Fibroblast of the aortic adventitia (primary cell): ENCODE data around the gene ZFP69B. TPM values are rescaled to one million over a fixed set of nuclear protein-coding genes. Genes with fewer than 3 reads are reported as not detected.

Source experiments
- DNase-seq: peaks from one replicate; pipeline ENCODE4 v3.0.0-alpha.2; 2010; ENCODE audit warnings: low read depth
- H3K4me3 ChIP-seq: 2 replicates; pipeline ENCODE4 v1.5.1; 2011; ENCODE audit warnings: low read depth, mild to moderate bottlenecking, control low read depth, low read length, moderate library complexity
- CTCF ChIP-seq: IDR thresholded peaks from 2 replicates; pipeline ENCODE4 v1.5.1; 2011; ENCODE audit warnings: mild to moderate bottlenecking, low read length, control low read depth, inconsistent platforms; ENCODE audit not compliant: insufficient read depth
- total RNA-seq: library from RNA; depleted of rRNA; stranded (reverse); fragments of >200 nt; gene quantifications from 2 replicates; pipeline ENCODE4 v1.2.3, GENCODE V29; 2012; ENCODE audit warnings: low replicate concordance

The ZFP69B gene
- total RNA-seq, 1 donor = 6.1 TPM

DNA sequence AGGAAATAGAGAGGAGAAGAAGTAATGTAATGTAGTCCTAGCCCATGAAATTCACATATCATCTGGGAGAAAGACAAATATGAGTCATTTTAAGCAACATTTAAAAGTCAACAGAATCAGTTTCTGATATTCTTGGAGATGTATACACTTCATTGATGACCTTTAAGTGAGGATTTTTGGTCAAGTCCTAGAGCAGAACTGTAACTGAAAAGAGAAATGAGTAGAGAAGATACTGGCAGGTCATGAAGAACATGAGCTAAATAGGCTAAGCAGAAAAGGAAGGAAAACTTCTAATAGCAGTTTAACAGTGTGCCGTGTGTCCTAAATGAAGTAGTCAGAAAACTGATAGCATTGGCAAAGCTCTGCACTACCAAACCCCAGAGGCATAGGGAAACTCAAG lies 4.6 kb downstream of the ZFP69B start:
- H3K4me3 ChIP-seq = no peak overlapping the region
- no peak for DNase-seq
- no peak for TF ChIP-seq CTCF

DNA sequence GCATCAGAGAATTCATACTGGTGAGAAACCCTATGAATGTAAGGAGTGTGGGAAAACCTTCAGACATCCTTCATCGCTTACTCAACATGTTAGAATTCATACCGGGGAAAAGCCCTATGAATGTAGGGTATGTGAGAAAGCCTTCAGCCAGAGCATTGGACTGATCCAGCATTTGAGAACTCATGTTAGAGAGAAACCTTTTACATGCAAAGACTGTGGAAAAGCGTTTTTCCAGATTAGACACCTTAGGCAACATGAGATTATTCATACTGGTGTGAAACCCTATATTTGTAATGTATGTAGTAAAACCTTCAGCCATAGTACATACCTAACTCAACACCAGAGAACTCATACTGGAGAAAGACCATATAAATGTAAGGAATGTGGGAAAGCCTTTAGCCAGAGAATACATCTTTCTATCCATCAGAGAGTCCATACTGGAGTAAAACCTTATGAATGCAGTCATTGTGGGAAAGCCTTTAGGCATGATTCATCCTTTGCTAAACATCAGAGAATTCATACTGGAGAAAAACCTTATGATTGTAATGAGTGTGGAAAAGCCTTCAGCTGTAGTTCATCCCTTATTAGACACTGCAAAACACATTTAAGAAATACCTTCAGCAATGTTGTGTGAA lies 12.8 kb downstream of the ZFP69B start:
- H3K4me3 ChIP-seq = no peak overlapping the region
- no peak for TF ChIP-seq CTCF
- DNase-seq = peak; percentile 9

DNA sequence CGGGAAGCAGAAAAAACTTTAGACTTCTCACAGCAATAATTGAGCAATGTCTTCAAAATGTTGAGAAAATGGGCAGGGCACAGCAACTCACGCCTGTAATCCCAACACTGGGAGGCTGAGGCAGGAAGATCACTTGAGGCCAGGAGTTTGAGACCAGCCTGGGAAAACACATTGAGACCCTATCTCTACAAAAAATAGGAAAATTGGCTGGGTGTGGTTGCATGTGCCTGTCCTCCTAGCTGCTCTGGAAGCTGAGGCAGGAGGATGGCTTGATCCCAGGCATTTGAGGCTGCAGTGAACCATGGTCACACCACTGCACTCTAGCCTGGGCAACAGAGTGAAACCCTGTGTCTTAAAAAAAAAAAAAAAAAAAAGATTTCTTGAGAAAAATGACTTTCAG lies 19.1 kb downstream of the ZFP69B start:
- no peak for DNase-seq
- H3K4me3 ChIP-seq = no peak overlapping the region

DNA sequence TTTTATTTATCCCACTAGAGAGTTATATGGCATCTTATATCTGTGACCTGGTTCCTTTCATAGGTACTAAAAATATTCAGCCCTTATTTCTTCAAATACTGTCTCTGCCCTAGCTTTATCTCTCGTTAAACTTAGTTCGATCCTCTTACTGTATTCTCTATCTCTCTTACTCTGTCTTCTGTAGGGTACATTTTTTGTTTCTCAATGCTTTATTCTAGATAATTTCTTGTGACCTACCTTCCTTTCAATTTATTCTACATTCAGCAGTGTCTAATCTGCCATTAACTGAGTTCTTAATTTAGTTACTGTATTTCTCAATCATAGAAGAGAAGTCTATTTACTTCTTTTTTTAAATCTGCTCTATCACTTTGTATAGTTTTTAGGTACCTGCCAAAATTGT lies 25.0 kb downstream of the ZFP69B start:
- no peak for TF ChIP-seq CTCF
- no peak for DNase-seq
- H3K4me3 ChIP-seq = no peak overlapping the region

More for the DNA sequence above, 19.1 kb downstream of the ZFP69B start:
- TF ChIP-seq CTCF = no peak

- peak within 1 kb of the TSS; percentile 78 for H3K4me3 ChIP-seq
- TF ChIP-seq CTCF = no peak
- peak; percentile 45 for DNase-seq
Measured at GRCh38 chr1:40476924-40477677, 26.8 kb downstream of the ZFP69B start, which contains the start of gene ZFP69. ZFP69 (plus strand) TSS chr1:40477290; CDS start chr1:40479362, 2,072 bp downstream.

- peak overlapping the region; percentile 78 for H3K4me3 ChIP-seq
- DNase-seq = peak; percentile 33
- no peak for TF ChIP-seq CTCF
Measured at GRCh38 chr1:40477678-40478053, 27.4 kb downstream of the ZFP69B start.

DNA sequence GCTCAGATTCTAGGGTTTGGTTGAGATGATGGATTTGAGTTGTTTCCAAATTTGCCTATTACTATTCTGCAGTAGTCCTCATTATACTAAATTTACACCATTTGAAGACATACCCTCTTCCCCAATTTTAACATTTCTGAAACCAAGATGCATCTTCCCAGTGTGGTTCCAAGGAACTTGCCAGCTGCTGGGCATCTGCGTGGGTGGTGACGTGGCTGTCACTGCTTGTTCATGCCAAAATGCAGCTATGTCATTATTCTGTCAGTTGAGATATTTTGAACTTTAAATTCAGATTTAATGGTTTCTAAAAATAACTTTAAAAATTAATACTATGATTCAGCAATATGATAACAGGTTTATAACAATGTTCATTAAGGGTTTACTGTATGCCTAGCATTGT lies 28.0 kb downstream of the ZFP69B start:
- no peak for TF ChIP-seq CTCF
- peak overlapping the region; percentile 78 for H3K4me3 ChIP-seq
- DNase-seq = no peak
